Left hindlimb (tissue), 1 donor: ENCODE measurements around the gene RTCB.
A peak's percentile ranks its signal among the peaks of the same experiment; 100 is the strongest.

Experiments
- DNase-seq: peaks from one replicate; pipeline ENCODE4 v3.0.0-alpha.2; 2018

RTCB gene

GRCh38 chr22:32411829-32412592 is at the start of gene RTCB:
RTCB (minus strand) TSS chr22:32412247; CDS start chr22:32412156, 91 bp downstream.
- DNase-seq, result peak; percentile 94

GRCh38 chr22:32457031-32457430 is 45.0 kb upstream of the RTCB start:
- DNase-seq, result no peak

GRCh38 chr22:32448980-32449379 is 36.9 kb upstream of the RTCB start:
- no peak for DNase-seq

GRCh38 chr22:32446321-32446720 is 34.3 kb upstream of the RTCB start:
- DNase-seq, result no peak

DNA sequence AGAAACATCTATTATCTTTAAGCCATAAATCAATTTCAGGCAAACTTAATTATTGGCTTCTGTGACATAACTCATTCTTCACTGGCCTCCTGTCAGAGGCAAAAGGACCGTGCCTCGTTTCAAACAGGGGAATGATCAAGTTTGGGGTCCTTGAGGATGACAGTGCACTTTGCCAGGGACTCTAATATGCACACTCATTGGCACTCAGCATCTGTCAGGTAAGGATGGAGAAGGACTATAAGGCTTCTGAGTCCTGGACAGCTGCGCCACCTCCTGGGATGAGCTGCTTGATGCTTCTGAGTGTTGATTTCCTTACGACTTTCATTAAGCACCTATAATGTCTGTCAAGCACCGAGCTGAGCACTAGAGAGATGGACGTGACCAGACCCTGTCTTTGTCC is 32.0 kb upstream of the RTCB start:
- no peak for DNase-seq

- no peak for DNase-seq
These were observed 18.3 kb upstream of the RTCB start for GRCh38 chr22:32430352-32430751.

- no peak for DNase-seq
These were observed 14.8 kb upstream of the RTCB start for GRCh38 chr22:32426881-32427280.

DNA sequence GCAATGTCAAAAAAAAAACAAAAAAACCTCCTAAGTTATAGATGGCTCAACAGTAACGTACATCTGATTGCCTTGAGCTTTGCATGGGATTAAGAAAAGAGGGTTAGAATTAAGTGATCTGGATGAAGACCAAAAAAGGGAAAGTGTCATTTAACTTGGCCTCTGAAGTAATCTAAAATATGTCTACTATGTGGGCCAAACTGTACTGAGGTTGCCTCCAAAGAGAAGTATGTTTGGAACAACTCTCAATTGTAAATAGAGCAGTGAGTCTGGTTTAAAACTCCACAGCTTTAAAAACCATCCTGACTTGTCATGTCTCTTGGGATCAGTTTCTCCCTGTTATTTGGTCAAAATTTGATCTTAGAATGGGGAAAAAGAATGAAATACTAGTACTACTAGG is 11.6 kb upstream of the RTCB start:
- DNase-seq, result no peak

- DNase-seq, result no peak
These were observed 10.0 kb upstream of the RTCB start for GRCh38 chr22:32422062-32422461.

GRCh38 chr22:32421484-32421883 is 9.4 kb upstream of the RTCB start:
- no peak for DNase-seq

- no peak for DNase-seq
These were observed 5.9 kb upstream of the RTCB start for GRCh38 chr22:32417906-32418305.

DNA sequence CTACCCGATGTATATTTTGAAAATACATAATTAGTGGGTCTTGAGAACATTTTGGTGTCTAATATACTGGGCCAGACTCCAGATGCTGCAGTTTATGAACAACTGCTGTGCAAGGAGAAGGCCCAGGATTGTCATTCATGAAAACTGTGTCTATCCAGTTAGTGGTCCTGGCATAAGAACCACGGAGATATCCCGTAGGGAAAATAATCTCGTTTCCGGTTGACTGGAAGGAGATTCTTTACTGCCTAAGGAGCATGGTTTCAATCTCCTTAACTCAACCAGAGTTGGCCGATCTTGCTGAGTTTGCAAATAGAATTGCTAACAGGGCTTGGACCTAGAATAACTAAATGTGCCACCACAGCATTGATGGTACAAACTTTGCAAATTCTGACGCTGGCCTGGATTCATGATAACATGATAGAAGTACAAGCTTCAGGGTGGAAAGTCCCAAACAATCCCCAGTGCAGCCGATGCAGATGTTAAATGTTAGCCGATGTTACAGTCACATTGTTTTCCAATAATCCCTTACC is 4.6 kb upstream of the RTCB start:
- DNase-seq, result no peak

DNA sequence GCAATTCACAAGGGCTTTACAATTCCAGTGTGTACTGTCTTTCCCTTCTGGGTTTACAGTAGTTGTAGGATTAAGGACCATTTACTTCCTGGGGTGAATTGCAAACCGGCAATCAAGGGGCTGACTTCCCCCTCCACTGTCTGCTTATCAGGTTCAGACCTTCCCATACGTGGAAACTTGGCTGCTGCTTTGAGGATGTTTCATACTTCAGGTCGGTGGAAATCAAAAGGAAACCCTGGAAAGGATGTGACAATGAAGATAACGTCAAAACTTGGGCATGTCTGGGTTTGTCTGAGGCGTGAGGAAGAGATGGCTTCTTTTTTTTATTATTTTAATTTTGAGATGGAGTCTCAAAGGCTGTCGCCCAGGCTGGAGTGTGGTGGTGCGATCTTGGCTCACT is 2.1 kb upstream of the RTCB start:
- DNase-seq, result no peak

DNA sequence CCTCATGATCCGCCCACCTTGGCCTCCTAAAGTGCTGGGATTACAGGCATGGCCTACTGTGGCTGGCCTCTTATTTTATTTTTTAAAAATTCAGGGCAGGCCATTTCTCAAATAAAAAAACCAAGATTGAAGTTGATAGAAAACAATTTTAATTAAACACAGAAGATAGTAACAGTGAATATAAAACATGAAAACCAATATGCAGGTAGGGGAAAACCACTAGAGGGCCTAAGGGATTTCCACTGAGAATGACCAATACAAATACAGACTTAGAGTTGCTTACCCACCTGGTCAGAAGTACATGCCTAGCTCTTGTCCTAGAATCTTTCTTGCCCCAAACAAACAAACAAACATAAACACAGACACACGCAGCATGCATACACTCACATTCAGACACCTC is 1.7 kb upstream of the RTCB start:
- DNase-seq, result no peak

GRCh38 chr22:32411402-32411801 is 645 bp downstream of the RTCB start:
- DNase-seq, result no peak

DNA sequence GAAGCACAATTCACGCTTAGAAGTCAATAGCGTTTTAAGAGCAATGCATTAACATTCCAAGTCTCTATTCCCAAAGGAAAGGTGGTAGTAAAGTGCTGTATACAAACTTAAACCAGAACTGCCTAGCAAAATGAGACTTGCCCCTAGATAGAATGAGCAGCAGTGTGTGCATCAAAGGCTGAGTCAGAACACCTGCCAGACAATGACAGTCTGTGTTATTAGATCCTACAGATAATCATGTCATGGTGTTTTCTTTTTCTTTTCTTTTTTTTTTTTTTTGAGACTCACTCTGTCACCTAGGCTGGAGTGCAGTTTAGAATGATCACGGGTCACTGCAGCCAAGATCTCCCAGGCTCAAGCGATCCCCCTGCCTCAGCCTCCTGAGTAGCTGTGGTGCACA is 1.6 kb downstream of the RTCB start:
- DNase-seq, result no peak

DNA sequence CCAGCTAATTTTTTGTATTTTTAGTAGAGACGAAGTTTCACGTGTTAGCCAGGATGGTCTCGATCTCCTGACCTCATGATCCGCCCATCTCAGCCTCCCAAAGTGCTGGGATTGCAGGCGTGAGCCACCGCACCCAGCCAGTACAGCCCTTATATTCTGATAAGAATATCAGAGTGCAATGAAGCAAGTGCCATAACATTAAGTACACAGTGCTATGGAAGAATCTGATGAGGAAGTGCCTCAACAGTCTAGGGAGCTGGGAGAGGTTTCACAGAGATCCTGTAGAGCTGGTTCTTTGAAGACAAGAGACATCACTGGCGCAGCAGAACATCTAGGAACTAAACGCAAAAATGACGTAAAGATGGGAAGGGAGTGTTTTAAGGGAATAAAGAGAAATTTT is 2.1 kb downstream of the RTCB start:
- DNase-seq, result no peak

DNA sequence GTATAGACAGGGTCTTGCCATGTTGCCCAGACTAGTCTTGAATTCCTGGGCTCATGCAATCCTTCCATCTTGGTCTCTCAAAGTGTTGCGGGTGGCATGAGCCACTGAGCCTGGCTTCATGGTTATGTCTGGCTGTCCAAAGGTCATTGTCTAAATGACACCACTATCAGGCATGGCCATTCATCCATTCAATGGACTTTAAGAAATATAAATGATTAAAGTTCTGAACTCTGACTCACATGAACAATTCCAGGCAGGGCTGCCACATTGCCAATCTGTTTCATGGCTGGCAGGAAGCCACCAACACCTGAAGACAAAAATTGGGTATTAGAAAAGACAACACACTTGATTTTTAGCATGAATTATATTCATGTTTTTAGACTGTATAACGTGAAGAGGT is 4.1 kb downstream of the RTCB start:
- DNase-seq, result no peak

DNA sequence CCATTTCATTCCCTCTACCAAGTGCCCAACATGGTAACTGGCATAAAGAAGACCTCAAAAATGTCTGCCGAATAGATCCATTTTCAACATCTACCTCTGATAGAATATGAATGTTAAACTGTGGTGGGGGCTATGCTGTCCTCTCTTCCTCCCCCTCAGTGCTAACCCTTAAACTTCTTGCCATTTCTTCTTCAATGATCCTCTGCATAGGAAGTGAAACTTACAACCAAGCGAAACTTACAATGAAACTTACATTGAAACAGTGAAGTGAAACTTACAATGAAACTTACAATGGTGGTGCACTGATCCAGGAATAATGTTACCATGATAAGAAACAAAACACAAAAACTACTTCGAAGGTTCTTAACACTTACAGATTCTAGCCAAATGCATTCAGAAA is 4.7 kb downstream of the RTCB start:
- no peak for DNase-seq

- DNase-seq, result no peak
These were observed 8.0 kb downstream of the RTCB start for GRCh38 chr22:32404021-32404420.

- no peak for DNase-seq
These were observed 10.6 kb downstream of the RTCB start for GRCh38 chr22:32401486-32401885.

DNA sequence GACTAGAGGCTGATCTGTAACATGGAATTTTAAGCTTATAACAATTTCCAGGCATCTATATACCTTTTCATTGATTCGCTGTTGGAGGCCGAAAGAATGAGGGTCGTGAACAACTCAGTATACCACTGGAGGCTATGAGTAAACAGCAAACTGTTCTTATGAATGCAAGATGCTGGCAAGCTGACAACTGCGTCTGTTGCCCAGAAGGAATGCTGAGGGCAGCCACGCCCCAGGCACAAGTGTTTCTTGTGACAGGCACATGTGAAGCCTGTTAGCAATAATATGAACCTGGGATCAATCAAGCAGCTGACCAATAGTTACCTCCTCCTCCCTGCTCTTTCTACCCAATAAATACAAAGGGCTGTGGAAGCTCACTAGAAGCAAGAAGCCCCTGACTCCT is 15.3 kb downstream of the RTCB start:
- DNase-seq, result no peak

GRCh38 chr22:32396255-32396654 is 15.8 kb downstream of the RTCB start:
- DNase-seq, result no peak

- no peak for DNase-seq
These were observed 16.9 kb downstream of the RTCB start for GRCh38 chr22:32395107-32395506.

DNA sequence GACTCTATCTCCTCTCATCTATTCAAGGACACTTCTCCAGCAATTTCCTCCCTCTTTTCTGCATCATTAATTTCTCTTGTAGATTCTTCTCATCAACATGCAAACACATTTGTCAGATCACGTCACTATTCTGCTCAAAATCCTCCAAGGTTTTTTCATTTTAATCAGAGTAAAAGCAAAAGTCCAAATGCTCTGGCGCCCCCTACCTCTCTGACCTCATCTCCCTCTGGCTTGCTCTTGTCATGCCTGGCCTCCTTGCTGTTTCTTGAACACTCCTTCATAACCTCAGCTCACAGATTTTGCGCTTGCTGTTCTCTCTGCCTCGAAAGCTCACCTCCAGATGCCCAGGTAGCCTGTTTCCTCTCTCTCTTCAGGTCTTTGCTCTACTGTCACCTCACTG is 22.4 kb downstream of the RTCB start:
- no peak for DNase-seq
